HG03442 (cell line): ENCODE measurements around the gene TMEM259.
A peak's percentile ranks its signal among the peaks of the same experiment; 100 is the strongest.

ENCODE experiments used
- ATAC-seq: cut with Tn5 transposase; IDR thresholded peaks from one replicate; pipeline ENCODE4 v1.9.1; 2021; ENCODE audit warnings: mild to moderate bottlenecking, moderate library complexity; ENCODE audit not compliant: unreplicated experiment

Gene TMEM259

DNA sequence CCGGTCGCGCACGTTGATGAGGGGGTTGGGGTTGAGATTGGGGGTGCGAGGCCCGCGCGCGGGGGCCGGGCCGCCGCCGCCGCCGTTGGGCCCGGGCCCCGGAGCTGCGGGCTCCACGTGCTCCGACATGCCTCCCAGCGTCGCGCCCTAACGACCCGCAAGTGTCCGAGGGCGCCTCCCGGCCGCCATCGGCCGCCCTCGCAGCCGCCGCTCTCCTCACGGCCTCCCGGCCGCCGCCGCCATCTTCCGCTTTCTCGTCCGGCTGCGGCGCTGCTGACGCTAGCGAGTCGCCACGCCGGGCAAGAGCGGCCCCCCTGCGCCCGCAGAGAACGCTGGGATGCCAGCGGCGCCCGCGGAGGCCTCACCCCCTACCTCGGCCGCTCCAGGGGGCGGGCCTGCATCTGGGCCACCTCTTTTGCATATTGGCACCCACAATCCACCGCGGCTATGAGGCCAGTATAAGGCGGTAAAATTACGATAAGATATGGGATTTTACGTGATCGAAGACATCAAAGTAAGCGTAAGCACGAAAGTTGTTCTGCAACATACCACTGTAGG lies at the start of gene TMEM259:
TSS of gene TMEM259 (minus strand) at position 256 of the 558 bp plus-strand sequence. CDS start at position 129, 127 bp downstream.
- ATAC-seq = peak; percentile 66

DNA sequence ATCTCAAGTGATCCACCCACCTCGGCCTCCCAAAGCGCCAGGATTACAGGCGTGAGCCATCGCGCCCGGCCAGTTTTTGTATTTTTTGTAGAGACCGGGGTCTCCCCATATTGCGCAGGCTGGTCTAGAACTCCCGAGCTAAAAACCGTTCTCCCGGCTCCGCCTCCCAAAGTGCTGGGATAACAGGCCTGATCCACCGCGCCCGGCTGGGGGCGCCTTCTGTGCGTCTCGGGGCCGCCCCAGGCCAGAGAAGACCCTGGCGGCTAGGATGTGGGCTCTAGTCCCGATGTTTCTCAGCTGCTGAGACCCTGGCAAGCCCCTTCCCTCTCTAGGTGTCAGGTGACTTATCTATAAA lies 49.6 kb upstream of the TMEM259 start:
- no peak for ATAC-seq

DNA sequence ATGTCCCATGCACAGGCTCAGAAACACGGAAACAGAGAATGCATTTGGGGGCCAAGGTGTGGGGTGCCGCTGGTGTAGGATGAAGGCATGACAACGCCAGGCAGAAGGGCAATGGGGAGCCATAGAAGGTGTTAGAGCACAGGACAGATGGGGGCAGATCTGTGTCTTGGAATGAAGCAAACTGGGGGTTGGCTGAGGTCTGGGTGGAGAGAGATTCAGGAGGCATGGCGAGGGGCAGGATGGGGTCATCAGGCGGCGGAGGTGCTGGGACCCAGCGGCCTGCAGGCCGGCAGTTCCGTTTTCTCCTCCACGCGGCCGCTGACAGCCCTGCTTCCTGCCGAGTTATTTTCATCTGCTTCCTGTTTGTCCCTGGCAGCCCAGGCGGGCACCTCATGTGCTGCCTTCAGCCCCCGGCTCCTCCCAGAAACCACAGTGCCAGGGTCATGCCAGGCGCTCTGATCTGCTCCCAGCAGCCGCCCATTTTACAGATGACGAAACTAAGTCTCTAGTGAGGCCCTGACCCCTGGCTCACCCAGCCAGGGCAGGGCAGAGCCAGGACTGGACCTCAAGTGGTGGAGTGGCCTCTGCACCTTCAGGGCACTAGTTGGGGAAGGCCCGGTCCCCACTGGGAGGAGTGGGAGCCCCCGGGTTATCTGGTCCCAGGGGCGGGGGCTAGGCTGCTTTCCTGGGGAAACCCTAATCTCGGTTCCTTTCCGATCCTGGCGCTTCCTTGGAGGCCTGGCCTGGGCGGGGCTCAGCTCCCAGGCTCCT lies 48.3 kb upstream of the TMEM259 start:
- no peak for ATAC-seq

DNA sequence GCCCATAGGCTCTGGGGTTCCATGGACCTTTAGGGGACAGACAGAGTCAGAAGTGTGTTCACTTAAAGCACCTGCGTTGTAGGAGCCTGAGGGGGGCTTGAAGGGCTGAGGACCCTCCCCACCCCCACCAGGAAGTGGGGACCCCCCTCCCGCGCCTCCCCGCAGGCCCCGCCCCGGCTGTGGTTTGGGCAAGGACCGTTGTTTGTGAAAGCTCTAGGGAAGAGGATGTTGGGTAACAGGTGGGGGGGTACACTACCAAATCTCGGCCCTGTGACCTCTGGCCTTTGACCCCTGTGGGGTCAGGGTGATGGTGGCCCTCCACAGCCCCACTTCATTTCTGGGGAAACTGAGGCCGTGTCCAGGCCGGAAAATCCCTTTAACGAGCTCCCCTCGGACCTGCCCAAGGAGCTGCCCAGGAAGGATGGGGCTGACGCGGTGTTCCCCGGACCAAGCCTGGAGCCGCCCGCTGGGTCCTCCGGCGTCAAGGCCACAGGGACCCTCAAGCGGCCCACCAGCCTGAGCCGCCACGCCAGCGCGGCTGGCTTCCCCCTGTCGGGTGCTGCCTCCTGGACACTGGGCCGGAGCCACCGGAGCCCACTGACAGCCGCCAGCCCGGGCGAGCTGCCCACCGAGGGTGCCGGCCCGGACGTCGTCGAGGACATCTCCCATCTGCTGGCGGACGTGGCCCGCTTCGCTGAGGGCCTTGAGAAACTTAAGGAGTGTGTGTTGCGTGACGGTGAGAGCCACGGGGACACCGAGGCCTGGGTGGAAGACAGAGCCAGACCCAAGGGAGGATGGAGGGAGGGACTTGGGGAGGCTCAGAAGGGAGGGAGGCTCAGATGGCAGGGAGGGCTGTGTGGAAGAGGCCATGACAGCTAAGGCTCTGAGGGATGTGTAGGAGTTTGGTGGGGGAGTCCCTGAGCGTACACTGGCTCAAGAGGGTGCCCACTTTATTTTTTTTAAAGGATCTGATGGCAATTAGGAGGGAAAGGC lies 47.4 kb upstream of the TMEM259 start:
- no peak for ATAC-seq

DNA sequence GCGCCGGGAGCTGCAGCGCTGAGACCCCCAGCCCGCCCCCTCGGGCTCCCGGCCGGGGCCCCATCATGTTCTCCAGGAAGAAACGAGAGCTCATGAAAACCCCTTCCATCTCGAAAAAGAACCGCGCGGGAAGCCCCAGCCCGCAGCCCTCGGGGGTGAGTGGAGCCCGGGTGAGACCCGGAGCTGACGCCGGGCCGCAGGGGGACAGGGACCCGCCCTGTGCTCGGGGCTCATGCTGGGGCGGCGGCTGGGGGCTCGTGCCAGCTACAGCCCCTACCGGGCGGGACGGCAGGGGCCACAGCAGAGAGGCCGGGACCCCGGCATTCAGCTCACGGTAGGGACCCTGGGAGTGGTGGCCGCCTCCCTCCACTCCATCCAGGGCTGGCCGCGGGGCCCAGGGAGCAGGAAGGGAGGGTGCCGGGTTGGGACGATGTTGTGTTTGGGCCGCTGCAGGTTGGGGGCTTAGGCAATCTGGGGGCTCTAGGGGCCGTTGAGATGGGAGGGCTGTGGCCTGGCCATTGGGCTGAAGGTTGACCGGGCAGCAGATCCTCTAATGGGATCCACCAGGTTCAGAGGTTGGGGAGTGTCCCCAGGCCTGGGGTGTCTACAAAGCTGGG lies 46.5 kb upstream of the TMEM259 start:
- ATAC-seq = peak; percentile 14

DNA sequence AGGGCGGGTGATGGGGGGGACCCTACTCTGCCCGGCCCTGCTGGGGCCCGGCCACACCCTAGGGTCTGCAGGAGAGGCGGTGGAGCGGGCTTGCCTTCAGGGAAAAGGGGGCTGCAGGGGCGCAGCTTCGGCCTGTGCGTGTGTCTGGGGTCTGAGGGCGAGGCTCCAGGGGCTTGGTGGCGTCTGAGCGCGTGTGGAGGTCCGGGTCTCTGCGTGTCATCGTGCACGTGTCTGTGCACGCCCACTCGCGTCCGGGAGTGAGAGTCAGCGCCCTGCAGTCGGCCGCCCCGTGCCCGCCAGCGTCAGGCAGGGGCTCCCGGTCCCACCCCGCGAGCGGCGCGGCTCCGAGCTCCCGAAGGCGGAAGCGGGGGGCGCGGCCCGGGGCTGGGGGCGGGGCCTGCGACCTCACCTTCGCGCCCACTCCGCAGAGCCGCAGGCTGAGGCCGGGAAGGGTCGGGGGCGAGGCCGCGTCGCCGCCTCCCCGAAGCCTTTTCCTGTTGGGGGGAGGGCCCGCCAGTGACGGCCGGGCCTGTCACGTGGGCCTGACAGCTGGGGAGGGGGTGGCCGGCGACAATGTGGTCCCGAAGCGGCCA lies 45.9 kb upstream of the TMEM259 start, which contains the start of gene ARHGAP45:
TSS of gene ARHGAP45 (plus strand) at position 420 of the 593 bp plus-strand sequence. CDS start 239 bp downstream, outside the sequence.
- ATAC-seq = peak; percentile 27

DNA sequence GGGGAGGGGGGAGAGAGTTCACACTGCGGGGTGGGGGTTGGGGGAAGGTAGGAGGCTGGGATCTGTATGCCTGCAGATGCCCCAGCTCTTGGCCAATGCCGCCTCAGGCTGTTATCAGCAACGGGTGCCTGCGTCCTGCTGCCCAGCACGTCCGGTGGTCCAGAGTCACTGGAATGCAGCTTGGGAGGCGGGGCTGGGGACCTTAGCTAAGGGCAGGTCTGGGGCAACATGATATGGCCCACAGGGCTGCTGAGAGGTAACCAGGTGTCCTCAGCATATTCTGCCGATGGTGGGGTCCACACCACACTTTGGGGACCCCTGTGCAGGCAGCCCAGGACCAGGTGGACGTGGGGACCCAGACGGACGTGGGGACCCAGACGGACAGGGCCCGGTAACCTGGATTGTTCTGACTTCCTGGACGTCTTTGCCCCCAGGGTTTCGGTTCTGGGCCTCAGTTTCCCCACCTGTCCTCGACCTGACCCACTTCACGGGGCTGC lies 45.4 kb upstream of the TMEM259 start:
- ATAC-seq = no peak

DNA sequence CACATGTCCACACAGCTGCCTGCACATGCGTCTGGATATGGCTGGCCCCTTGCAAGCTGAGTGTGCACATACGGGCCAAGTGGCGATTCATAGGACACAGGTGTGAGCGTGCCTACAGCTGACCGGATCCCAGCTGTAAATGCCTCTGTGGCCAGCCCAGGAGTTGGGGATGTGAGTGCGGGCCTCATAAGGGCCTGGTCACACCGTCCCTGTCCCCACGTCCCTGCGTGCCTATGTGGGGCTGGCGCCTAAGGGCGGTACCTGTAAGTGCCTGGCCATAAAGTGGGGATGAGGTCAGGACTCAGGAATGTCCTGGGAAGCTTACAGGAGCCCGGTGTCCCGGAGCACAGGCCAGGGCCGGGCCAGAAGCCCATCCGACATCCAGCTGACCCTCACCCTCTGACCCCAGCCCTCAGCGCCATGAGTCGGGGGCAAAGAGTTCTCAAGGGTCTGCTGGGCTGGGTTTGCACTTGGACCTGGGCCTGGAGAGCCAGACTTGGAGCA lies 44.7 kb upstream of the TMEM259 start:
- no peak for ATAC-seq

DNA sequence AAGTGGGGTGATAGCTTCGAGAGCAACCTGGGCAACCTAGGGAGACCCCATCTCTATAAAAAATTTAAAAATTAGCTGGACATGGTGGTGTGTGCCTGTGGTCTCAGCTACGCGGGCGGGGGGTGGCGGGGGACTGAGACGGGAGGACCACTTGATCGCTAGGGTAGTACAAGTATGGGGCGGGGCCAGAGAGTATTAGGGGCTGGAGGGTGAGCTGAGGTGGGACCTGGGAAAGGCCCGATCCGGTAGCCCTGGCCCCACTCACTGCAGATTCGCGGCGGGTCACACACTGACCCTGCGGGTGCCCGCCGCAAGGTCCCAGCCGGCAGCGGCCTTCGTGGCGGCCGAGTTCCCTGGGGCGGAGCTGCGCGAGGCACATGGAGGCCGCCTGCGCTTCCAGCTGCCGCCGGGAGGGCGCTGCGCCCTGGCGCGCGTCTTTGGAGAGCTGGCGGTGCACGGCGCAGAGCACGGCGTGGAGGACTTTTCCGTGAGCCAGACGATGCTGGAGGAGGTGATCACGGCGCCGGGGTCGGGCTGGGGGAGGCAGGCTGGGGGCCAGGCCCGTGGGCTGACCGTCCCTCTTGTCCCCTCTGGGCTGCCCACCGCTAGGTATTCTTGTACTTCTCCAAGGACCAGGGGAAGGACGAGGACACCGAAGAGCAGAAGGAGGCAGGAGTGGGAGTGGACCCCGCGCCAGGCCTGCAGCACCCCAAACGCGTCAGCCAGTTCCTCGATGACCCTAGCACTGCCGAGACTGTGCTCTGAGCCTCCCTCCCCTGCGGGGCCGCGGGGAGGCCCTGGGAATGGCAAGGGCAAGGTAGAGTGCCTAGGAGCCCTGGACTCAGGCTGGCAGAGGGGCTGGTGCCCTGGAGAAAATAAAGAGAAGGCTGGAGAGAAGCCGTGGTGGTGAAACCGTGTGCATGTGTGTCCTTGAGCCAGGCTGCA lies 44.0 kb upstream of the TMEM259 start:
- no peak for ATAC-seq

DNA sequence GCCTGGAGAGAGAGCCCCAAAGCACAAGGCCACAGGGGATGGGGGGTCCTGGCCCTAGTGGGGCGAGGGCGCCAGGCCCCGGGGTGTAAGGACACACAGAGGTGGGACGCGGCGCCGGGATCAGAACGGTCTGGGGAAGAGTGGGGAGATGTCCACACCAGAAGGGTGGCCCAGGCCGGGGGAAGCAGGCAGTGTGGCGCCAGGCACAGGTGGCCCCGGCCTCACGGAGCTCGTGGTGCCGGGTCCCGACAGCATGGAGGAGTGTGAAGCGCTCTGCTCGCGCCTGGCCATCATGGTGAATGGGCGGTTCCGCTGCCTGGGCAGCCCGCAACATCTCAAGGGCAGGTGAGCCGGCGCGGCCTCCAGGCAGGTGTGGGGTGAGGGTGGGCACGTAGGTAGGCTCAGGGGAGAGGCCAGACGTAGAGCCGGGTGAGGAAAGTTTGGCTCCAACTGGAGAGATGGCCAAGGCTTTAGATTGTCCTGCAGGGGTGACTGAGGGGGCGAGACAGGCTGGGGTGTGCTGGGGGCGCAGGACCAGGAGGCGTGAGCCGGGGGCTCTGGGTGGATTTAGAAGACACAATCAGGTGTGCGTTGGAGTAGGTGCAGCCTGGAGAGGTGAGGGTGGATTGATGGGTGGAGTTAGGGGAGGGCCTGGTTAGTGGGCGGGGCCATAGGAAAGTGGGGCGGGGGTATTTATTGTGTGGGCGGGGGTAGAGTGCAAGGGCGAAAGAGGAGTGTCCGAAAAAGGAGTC lies 43.2 kb upstream of the TMEM259 start:
- ATAC-seq = no peak

DNA sequence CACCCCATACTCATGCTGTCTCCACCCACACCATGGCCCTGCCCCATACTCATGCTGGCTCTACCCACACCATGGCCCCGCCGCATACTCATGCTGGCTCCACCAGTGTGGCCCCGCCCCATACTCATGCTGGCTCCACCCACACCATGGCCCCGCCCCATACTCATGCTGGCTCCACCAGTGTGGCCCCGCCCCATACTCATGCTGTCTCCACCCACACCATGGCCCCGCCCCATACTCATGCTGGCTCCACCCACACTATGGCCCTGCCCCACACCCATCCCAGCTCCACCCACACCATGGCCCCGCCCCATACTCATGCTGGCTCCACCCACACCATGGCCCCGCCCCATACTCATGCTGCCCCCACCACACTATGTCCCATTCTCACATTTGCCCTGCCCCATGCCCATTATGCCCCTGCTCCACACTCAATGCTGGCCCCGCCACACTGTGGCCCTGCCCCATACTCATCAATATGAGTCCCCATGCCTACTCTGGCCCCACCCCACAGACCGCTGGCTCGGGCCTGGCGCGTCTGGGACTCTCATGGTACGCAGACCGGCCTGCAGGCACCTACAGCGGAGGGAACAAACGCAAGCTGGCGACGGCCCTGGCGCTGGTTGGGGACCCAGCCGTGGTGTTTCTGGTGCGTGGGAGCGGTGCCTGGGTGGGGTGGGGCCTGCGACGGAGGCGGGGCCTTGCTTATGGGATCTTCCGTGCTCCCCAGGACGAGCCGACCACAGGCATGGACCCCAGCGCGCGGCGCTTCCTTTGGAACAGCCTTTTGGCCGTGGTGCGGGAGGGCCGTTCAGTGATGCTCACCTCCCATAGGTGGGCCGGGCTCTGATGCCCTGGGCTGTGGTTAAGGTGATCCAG lies 42.3 kb upstream of the TMEM259 start:
- no peak for ATAC-seq

DNA sequence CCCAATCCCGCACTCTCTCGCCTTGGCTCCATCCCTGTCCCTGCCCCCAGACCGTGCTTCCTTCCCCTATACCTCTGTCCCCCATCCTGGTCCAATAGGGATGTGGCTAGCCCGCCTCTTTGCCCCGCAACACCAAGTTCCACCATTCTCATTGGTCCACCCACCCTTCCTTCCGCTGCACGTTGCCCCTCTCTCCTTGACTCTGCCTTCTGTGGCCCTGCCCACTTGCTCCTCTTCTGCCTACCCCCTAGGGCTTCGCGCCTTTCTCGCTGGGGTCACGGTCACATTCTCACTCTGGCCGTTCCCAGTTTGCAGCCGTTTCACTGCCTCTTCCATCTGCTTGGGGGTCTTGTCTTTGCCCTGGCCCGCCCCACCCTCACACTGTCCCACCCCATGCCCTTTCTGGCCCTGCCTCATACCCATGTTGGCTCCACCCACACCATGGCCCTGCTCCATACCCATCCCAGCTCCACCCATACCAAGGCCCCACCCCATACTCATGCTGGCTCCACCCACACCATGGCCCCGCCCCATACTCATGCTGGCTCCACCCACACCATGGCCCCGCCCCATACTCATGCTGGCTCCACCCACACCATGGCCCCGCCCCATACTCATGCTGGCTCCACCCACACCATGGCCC lies 41.6 kb upstream of the TMEM259 start:
- no peak for ATAC-seq

DNA sequence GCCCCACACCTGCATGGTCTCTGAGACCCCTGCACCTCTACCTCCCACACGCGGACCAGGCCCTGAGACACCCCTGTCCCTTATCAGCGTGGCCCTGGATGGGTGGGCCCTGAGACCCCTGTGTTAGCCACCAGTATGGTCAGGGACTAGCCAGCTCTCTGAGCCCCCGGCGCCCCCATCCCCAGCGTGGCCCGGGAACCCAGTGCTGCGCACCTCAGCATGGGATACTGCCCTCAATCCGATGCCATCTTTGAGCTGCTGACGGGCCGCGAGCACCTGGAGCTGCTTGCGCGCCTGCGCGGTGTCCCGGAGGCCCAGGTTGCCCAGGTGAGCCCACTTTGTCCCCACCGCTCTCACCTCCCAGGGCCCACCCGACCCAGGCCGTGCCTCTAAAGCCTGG lies 41.1 kb upstream of the TMEM259 start:
- no peak for ATAC-seq

DNA sequence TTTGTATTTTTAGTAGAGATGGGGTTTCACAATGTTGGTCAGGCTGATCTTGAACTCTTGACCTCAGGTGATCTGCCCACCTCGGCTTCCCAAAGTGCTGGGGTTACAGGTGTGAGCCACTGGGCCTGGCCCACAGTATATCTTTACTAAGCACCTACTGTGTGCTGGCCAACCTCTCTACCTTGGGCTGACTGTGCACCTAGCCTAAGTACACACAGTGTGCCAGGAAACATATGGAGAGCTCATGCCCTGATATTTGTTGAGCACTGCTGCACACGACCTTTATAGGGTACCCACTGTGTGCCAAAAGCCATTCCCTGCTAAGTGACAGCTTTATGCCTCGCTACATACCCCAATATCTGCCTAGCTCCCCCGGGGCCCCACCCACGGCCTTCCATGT lies 39.8 kb upstream of the TMEM259 start:
- ATAC-seq = no peak

DNA sequence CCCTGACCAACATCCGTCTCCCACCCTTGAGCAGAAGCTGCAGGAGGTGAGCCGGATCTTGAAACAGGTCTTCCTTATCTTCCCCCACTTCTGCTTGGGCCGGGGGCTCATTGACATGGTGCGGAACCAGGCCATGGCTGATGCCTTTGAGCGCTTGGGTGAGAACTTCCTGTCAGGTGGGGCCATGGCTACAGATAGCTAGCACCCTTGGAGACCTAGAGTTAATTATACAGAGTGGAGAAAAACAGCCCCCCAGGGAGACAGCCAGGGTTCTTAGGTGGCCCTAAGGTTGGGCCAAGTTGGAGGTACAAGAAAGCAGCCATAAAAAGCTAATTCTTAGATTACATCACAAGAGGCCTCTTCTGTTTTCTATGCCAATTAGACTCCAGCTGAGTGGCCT lies 37.2 kb upstream of the TMEM259 start:
- ATAC-seq = no peak

DNA sequence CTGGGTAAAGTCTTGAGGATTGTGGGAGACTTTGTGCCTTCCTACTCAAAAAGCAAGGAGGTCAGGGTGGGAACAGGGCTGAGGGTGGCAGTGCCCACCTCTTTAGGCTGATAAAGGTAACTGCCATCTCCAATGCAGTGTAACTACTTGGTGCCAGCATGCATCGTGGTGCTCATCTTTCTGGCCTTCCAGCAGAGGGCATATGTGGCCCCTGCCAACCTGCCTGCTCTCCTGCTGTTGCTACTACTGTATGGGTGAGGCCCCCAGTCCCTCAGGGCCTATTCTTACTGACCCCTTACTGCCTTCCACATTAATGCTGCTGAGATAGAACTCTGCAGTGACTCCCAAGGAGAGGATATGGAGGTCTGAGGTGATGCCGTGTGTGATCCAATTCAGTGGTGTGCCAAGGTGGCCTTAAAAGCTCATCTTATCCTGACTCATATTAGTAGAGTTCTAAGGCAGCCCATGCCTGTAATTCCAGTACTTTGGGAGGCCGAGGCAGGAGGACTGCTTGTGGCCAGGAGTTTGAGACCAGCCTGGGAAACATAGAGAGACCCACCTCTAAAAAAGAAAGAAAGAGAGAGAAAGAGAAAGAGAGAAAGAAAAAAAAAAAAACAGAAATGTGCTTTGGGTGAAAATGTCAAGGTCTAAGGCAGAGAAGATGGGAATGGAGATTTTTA lies 36.4 kb upstream of the TMEM259 start:
- no peak for ATAC-seq
